GM19468 (cell line): ENCODE results near the gene CDH5.
"Not testable (repeated sequence)": the region's sequence is repeated elsewhere in the genome, so short reads cannot be mapped to it uniquely, and the experiment has no call there.

Experiments
- ATAC-seq: cut with Tn5 transposase; IDR thresholded peaks from one replicate; pipeline ENCODE4 v1.9.1; 2021; ENCODE audit warnings: mild to moderate bottlenecking, moderate library complexity, moderate number of reproducible peaks; ENCODE audit not compliant: unreplicated experiment; ENCODE audit errors: extremely low read depth

Gene CDH5

DNA sequence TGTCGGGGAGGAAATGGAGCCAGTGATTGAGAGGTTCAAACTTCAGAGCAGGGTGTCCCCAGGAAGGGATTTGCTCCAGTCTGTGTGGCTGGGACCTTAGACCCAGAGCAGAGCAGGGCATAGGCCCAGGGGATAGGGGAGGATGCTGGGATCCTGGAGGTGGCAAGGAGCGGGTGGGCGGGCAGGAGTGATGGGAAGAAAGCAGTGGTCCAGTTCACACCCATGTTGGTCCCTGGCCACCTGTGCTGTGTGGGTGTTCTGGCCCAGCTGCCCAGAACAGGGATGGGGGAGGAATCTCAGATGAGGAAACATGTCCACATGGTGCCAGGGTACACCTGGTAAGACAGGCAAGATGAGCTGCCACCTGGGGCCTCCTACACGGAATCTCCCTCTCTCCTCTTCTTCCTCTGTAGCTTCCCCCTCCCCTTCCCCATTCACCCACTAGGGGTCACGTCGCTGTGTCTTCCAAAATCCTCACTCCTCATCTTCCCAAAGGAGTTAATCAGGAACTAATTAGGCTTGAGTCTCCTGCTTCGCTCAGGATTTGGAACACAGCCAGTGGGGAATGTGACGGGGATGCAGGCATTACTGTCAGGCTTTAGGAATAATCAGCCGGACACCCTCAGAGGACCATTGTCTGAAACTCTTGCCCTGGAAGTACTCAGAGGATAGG, 62.9 kb downstream of the CDH5 start:
- ATAC-seq: no peak

DNA sequence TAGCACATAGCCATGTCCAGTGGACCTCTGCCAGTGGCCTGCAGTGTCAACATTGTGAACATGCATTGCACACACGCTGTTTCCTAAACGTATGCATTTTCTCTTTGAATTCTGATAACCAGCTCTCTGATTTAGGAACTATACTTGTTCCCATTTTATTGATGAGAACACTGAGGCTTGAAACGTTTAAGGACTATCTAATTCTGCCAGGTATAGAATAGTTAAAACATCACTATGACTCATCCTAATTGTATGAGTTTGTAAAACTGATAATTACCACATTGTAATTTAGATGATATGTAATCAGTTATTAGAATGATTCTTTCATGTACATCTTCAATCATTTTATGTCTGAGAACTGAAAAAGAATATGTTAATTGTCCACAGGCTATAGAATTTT, 63.7 kb downstream of the CDH5 start:
- no peak for ATAC-seq

DNA sequence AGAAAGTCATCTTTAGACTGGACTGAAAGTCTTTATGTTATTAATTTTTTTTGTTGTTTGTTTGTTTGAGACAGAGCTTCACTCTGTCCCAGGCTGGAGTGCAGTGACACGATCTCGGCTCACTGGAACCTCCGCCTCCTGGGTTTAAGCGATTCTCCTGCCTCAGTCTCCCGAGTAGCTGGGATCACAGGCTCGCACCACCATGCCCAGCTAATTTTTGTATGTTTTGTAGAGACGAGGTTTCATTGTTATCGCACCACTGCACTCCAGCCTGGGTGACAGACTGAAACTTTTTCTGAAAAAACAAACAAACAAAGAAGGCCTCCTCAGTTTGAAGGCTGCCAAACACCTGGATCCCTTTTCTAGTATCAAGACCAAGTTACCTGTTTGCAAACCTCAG, 65.3 kb downstream of the CDH5 start:
- ATAC-seq: no peak

DNA sequence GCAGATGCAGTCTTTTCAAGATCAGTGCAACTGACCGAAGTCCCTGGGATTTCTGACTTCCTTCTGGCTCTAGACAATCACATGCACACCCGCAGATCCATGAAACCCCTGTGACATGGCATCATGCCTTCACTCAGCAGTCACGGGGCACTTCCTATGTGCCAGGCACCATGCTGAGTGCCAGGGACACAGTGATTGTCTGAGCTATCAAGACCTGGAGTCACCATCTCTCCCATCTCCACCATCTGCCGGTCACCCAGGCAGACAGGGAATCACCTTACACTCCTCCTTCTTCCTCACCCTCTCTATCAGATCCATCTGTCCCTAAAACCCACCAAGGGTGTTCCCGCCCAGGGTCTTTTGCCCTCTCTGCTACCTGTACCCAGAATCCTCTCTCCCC, 65.9 kb downstream of the CDH5 start:
- ATAC-seq: no peak

DNA sequence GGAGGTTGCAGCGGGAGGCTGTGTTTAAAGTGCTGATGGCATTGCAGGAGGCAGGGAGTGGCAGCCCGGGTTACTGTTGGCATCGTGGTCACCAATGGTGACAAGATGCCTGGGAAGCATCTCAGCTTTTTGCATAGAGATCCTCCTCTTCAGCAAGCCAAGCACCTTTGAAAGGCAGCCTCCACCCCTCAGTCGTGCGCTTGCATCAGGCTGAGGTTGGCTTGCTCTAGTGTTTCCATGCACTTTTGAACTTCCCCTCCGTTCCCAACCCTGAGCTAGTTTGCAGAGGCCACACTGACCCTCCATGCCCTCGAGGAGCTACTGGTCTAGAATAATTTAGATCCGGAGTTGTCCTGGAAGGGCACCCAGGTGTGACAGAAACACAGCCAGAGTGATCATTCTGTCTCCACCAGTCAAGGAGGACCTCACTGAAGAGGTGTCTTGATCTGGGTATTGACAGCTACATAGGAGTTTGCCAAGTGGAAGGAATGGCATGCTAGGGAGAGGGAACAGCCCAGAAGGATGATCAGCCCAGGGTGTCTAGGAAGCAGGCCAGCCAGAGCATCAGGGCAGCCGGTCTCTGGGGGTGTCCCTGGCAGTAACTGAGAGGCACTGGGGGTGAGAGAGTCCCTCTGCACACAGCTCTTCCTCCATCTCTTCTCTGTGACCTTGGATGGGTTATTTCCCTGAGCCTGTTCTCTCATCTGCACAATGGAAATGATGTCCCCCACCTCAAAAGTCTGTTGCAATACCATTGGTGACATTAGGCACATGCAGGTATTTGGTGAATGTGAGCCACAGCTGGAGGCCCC, 68.3 kb downstream of the CDH5 start:
- no peak for ATAC-seq

DNA sequence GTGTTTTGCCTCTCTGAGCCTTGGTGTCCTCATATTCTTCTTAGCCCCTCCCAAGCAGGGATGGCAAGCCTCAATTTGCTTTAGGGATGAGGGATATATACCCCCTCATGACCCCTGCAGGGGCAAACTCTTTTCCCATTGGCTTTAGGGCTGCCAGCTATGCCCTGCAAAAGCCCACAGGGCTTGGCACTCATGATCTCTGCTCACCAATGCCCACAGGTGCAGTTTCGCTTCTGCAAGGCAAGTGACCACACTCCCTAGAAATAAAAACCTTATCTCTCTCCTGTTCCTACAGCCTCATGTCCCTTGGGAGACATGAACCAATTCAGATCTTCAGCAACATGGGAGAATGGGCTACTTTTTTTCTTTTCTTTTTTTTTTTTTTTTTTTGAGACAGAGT, 69.4 kb downstream of the CDH5 start:
- no peak for ATAC-seq

DNA sequence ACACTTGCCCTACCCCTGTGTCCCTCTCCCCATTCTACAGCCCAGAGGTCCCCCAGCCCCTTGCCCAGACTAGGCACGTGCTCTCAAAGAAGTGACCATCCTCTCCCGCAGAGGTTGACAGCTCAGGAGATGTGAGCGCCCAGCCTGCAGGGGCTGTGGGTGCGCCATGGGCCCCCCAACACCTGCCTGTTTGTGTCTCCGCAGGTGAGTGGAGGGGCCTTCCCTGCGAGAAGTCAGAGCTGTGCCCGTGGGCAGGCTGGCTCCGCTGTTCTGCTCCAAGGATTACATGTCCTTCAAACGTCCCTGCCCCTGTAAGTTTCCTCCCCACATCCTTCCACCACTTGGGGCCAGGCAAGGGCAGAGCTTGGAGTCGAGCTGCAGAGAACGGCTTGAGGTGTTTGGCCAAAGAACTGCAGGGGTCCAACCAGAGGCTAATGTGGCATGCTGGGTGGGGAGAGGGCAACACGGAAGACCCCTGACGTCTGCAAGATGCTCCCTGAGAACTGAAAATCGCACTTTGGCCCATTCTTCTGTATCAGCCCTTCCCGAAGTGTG, 71.0 kb downstream of the CDH5 start:
- ATAC-seq: no peak

DNA sequence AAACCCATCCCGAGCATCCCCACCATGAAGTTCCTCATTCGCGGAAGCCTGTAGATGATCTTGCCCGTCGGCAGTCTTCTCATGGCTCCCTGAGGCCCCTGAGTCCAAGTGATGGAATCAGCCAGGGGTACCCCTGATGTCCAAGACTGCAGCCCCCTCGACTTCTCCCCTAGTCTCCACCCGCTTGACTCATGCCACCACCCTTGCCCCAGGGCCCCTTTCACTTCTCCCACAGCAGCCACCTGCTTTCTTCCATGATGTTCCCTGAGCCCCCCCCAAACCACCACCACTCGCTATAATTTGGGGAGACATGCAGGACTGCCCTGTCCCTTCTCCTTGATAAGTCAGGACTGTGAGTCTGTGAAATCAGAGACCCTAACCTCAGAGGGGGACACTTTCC, 72.0 kb downstream of the CDH5 start:
- no peak for ATAC-seq

DNA sequence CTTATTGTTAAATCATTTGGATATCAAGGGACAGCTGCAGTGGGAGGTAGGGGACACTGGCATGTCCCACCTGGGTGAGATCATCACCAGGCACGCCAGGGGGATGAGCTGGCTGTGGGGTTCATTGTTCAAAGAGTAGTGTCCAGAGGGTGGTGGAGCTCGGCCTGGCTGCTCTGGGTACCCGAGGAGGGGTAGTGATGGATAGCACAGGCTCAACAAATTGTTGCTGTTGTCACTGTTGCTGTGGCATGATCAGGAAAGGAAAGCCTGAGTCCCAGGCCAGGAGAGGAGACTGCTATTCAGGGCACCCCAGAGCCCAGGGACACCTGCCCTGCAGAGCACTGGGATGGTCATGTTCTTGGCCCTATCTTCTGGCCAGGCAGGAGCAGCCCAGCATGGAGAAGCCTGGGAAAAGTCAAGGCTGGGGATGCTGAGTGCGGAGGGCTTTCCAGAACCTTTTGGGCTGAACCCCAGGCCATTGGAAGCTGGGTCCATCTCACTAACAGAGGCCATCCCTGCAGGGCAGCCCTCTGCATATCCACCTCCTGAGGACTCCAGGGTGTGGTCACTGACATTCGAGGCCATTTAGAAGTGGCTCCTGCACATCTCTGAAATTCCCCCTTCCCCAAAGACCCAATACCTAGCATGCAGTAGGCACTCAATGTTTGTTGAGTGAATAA, 72.7 kb downstream of the CDH5 start:
- ATAC-seq: no peak

DNA sequence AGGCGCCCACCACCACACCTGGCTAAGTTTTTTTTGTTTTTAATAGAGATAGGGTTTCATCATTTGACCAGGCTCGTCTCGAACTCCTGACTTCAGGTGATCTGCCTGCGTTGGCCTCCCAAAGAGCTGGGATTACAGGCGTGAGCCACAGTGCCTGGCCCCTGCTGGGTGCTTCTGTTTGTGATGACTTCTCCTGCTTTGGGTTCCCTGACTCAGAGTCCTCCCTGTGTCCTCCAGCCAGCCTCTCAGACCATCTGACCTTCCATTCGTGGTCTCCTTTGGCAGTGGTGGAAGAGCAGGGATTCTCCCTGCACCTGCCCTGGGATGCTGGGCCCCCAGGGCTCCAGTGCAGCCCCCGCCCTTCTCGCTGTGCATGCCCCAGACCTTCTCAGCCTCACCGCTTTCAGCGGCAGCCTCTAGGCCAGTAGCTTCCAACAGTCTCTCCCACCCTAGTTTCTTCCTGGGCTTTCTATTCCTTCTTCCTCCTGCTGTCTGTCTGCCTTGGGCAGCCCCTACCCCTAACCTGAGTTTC, 73.8 kb downstream of the CDH5 start:
- no peak for ATAC-seq

DNA sequence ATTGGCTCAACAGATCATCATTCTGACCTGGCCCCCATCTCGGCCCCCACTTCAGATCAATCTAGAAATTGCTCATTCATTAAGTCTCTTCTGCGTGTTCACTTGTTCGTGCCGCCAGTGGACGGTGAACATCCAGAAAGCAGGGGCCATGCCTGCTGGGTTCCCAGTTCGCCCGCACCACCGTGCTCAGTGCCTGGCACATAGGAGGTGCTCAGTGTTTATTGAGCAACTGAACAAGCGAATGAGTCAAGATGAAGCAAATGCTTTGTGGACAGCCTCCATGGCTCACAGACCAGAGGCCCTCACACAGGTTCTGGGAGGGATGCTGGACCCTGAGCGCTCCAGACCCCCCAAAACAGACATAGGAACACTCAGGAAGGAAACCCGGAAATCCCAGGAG, 74.5 kb downstream of the CDH5 start:
- ATAC-seq: no peak

DNA sequence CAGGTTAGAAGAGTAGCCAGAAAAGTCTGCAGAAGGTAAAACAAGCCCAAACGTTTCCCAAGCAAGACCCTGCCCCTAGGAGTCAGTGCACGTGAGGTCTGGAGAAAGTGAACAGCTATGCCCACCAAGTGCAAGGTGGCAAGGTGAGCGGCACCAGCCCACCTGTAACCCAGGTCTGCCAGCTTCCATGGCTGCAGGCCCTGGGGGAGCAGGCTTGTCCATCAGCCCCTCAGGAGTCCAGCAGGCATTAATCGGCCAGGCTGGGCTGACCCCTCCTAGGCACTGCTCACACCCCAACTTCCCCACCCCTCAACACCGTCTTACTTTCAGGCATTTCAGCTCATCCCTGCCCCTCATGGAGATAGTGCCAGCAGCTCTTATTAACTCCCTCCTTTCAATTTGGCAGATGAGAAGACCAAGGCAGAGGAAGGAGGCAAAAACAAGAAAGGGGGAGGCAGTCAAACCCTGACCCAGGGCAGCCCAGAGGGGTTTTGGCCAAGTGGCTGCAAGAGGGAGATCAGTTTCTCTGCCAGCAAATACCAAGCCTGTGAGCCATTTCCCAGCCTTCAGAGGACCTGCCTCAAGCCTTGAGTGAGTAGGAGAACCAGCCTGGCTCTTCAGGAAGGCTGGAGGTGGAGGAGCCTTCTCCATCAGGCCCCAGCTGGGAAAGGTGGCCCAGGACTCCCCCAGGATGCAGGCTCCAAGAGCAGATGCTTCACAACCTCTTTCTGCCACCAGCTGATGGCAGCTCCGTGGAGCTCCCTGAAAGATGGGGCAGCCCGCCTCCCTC, 75.3 kb downstream of the CDH5 start:
- ATAC-seq: no peak

DNA sequence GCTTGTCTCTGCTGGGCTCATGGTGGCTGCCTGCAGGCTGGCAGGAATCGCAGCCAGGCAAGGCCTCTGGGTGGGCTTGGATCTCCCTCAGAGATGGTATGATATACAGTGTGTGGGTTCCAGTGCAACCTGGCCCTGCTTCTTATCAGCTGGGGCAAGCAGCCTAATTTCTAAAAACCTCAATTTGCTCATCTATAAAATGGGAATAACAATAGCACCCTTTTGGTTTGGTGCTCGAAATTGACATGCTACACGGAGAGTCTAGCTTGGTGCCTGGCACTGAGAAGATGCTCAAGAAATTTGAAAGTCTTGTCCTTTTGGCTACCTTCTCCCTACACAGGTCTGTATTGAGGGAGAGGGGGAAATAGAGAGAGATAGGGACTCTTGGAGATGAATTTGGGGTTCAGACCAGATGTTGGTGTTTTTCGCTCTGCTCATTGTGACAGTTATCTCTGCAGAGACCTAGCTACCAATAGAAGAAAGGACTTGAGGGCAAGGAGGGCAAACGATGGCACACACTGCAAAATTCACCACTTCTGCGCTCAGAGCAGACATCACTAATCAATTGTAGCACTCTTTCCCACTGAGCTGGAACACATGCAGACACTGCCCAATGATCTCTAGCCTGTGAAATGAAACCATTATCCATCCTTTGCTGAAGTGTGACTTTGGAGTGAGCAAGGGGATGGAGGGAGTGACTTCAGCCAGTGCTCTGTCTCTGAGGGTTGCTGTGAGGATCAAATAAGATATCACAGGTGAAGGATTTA, 76.2 kb downstream of the CDH5 start:
- ATAC-seq: no peak

DNA sequence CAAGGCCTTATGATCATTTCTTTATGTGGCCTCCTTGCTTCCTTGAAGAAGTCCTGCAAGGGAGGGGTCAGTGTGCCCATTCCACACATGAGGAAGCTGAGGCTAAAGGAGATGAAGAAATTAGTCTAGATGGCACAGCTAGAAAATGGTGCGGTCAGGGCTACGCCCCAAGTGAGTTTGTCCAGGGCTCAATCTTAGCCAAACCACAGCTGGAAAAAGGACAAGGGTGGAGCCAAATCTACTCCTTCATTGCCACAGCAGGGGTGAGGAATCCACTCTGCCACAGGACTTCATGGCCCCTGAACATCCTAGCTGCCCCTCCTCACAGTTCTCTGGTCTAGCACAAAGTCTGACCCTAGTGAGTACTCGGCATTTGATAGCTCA, 76.8 kb downstream of the CDH5 start:
- ATAC-seq: no peak

DNA sequence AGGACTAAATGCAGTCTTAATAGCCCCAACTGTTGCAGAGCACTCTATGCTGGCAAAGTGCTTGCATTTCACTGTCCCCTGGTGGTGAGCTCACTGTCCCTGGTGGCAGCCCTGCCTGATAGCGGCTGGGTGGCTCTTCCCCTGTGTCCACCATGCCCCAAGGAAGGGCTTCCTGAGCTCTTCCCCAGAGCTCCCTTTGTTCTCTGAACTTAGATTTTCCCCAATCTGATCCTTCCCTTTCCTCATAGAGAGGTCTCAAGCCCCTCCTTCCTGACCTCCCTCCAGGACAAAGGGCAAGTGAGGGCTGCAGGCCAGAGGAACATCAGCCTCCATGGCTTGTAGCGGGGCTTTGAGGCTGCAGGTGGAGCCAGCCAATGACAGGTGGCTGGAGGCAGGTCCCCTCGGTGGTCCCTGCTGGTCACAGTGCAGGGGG, 77.6 kb downstream of the CDH5 start:
- no peak for ATAC-seq

DNA sequence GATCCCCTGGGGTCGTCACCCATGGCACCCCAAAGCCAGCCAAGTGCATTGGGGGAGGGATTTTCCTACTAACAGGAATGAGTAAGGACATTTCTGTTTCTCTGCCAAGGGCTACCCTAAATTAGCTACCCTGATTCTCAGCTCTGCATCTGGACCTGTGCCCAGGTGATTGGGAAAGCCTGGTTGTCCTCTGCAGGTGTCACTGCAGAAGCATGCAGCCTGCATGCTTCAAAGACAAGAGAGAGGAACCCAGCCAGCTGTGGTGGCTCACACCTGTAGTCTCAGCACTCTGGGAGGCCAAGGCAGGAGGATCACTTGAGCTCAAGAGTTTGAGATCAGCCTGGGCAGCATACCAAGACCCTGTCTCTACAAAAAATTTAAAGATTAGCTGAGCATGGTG, 80.2 kb downstream of the CDH5 start:
- ATAC-seq: no peak

DNA sequence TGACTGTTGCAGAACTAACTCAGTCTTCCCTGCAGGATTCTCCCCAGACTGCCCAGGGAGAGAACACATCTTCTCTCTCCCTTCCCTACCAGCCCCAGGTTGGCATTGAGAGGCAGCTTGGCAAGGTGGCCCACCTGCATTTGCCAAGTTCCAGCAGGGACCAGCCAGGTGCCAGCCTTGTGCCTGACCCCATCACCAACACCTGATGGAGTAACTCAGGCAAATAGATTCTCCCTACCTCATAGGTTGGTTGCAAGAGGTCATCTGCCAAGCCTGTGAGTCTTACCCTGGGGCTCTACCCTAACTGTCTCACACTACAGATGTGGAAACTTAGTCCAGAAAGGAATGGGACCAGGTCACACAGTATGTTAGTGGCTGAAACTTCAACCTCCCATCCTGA, 81.0 kb downstream of the CDH5 start:
- no peak for ATAC-seq

DNA sequence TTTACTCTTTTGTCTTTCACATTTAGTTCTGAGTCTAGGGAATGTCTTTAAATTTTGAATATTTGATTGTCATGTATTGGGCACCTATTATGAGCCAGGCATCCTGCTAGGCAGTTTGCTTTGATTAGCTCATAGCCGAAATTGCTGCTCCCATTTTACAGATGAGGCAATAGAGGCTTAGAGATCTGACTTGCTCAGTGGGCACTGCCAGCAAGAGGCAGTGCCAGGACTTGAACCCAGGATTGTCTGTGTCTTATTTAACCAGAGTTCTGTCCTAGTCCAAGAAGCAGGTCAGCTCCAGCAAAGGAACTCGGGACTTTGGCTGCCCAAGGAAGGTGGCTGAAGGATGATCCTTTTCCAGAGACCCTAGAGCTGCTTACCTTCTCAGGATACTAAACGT, 85.1 kb downstream of the CDH5 start:
- no peak for ATAC-seq

DNA sequence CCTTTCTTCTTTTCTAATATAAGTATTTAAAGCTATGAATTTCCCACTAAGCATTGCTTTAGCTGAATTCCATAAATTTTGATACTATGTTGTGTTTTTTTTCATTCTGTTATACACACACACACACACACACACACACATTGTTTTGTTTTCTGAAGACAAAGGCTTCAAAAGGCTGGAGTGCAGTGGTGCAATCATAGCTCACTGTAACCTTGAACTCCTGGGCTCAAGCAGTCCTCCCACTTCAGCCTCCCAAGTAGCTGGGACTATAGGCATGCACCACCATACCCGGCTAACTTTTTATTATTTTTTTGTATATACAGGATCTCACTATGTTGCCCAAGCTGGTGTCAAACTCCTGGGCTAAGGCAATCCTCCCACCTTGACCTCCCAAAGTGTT, 86.7 kb downstream of the CDH5 start:
- ATAC-seq: not testable (repeated sequence)
